ENCODE results near the gene NCOA7.

DNA sequence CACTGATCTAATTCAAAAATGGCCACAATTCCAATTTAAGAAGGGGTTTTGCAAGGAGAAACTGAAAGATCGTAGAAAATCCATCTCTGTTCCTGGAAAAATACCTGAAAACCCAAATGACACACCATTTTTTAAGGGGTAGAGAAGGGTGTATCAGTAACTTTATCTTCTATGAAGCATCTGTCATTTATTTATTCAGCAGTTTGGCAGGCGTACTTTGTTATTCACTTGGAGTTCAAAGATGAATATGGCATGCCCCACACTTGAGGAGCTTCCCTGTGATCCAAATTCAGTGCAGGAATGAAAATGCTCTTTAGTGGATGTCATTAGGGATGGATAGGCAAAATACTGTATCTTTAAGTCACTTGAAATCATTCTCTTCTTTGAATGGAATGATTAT lies 173.1 kb downstream of the NCOA7 start:
- TF ChIP-seq POLR2AphosphoS5 (IDR thresholded peaks at IDR 0.05; ENCODE audit: borderline replicate concordance, low read depth, low read length) (no peak), EZH2 (IDR thresholded peaks at IDR 0.05) (no peak)

All from SK-N-MC (cell line).